Measurements from ENCODE around the gene KCNQ1.

DNA sequence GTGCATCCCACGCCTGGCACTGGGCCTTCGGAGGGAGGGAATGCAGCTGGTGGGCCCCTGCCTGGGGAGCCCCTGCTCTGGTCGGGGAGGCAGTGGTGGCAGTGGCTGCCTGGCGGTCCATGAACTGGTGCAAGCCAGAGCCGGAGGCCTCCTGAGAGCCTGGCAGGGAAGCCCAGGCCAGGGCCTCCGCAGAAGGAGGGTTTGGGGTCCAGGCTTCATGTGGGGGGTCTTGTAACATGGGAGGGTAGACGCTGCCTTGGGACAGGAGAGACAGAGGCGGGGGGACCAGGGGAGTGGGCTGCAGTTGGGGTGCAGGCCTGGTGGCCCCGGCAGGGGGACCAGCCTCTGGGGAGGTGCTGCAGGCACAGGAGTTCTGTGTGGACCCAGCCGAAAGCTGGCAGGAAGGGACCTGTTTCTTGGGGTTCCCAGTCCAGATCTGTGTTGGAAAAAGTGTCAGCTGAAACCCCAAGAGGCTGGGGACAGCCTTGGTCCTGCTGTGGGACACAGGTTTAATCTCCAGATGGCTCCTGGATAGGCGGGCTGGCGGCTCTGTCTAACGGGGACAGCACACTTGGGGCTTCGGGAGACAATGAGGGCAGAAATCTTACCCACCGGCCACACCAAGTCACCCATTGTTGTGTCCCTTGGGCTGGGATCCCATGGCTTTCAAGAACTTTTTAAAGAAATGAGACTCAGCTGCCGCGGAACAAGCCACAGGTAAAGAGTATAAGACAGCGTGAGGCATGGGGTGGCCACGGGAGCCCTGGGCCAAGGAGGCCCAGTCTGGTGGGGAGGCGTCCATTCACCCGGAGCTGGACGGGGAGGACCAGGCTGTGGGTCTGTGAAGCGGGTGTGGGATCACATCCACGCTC lies 73.5 kb downstream of the KCNQ1 start:
- TF ChIP-seq NR2C2 (CRISPR knock-in tag; IDR thresholded peaks at IDR 0.05), result no peak
- TF ChIP-seq, protein P1, sequence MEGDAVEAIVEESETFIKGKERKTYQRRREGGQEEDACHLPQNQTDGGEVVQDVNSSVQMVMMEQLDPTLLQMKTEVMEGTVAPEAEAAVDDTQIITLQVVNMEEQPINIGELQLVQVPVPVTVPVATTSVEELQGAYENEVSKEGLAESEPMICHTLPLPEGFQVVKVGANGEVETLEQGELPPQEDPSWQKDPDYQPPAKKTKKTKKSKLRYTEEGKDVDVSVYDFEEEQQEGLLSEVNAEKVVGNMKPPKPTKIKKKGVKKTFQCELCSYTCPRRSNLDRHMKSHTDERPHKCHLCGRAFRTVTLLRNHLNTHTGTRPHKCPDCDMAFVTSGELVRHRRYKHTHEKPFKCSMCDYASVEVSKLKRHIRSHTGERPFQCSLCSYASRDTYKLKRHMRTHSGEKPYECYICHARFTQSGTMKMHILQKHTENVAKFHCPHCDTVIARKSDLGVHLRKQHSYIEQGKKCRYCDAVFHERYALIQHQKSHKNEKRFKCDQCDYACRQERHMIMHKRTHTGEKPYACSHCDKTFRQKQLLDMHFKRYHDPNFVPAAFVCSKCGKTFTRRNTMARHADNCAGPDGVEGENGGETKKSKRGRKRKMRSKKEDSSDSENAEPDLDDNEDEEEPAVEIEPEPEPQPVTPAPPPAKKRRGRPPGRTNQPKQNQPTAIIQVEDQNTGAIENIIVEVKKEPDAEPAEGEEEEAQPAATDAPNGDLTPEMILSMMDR (IDR thresholded peaks at IDR 0.05), result no peak
- no peak for TF ChIP-seq NR3C1 (CRISPR knock-in tag; conservative IDR thresholded peaks at IDR 0.05; ENCODE audit: low read depth)
- TF ChIP-seq, protein P2, sequence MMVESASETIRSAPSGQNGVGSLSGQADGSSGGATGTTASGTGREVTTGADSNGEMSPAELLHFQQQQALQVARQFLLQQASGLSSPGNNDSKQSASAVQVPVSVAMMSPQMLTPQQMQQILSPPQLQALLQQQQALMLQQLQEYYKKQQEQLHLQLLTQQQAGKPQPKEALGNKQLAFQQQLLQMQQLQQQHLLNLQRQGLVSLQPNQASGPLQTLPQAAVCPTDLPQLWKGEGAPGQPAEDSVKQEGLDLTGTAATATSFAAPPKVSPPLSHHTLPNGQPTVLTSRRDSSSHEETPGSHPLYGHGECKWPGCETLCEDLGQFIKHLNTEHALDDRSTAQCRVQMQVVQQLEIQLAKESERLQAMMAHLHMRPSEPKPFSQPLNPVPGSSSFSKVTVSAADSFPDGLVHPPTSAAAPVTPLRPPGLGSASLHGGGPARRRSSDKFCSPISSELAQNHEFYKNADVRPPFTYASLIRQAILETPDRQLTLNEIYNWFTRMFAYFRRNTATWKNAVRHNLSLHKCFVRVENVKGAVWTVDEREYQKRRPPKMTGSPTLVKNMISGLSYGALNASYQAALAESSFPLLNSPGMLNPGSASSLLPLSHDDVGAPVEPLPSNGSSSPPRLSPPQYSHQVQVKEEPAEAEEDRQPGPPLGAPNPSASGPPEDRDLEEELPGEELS (CRISPR knock-in tag; IDR thresholded peaks at IDR 0.05), result no peak
- no peak for TF ChIP-seq KAT7 (CRISPR knock-in tag; IDR thresholded peaks at IDR 0.05; ENCODE audit: borderline replicate concordance)
- TF ChIP-seq, protein P3, sequence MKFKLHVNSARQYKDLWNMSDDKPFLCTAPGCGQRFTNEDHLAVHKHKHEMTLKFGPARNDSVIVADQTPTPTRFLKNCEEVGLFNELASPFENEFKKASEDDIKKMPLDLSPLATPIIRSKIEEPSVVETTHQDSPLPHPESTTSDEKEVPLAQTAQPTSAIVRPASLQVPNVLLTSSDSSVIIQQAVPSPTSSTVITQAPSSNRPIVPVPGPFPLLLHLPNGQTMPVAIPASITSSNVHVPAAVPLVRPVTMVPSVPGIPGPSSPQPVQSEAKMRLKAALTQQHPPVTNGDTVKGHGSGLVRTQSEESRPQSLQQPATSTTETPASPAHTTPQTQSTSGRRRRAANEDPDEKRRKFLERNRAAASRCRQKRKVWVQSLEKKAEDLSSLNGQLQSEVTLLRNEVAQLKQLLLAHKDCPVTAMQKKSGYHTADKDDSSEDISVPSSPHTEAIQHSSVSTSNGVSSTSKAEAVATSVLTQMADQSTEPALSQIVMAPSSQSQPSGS (CRISPR knock-in tag; IDR thresholded peaks at IDR 0.05; ENCODE audit: borderline replicate concordance, low read depth), result no peak
- no peak for TF ChIP-seq ZNF423 (CRISPR knock-in tag; IDR thresholded peaks at IDR 0.05)
- TF ChIP-seq GABPB1 (CRISPR knock-in tag; IDR thresholded peaks at IDR 0.05), result no peak

Measured in WTC11 (cell line).